ENCODE measurements around the gene SLC11A1.

DNA sequence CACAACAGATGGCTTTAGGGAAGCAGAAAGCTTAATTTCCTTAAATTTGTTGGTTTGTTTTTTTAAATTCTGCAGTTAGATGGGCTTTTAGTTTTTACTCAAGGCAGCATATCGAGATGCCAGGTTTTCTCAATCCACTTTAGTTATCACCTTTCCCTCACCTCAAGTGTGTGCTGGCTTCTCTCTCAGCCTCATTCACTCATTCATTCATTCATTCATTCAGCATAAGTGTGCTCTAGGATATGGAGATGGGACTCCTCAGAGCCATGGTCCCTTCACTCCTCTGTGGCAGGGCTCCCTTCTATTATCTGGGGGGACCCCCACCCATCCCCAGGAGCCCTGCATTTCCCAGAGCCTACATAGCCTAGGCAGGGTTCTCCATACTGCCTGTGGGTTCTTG is 55.9 kb downstream of the SLC11A1 start:
- TF ChIP-seq, protein P1, sequence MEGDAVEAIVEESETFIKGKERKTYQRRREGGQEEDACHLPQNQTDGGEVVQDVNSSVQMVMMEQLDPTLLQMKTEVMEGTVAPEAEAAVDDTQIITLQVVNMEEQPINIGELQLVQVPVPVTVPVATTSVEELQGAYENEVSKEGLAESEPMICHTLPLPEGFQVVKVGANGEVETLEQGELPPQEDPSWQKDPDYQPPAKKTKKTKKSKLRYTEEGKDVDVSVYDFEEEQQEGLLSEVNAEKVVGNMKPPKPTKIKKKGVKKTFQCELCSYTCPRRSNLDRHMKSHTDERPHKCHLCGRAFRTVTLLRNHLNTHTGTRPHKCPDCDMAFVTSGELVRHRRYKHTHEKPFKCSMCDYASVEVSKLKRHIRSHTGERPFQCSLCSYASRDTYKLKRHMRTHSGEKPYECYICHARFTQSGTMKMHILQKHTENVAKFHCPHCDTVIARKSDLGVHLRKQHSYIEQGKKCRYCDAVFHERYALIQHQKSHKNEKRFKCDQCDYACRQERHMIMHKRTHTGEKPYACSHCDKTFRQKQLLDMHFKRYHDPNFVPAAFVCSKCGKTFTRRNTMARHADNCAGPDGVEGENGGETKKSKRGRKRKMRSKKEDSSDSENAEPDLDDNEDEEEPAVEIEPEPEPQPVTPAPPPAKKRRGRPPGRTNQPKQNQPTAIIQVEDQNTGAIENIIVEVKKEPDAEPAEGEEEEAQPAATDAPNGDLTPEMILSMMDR (conservative IDR thresholded peaks at IDR 0.05): no peak
- TF ChIP-seq EZH2 (IDR thresholded peaks at IDR 0.05; ENCODE audit: low read depth): no peak
